NCI-H446 (cell line): ENCODE measurements around the gene WNT16.

Experiments used
- DNase-seq, 2 experiments: peaks; one replicate each; lab custom pipeline; 2025; lab: John Stamatoyannopoulos, UW

Gene WNT16

DNA sequence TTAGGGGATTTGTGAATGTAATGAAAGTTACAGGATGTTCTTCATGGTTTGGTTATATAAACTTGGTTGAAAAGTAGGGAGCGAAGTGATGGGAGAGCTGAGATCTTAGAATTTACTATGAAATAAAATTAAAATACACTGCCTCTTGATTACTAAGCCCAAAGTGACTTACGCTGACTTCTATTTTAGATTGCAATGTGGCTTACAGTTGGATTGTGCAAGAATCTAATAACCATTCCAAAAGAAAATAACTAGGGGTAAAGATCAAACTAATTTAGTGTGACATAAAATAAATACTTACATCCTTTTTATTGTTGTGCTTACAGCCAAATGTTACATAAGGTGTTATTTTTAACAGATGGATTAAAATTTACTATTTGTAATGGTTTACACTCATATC is 15.3 kb downstream of the WNT16 start:
- DNase-seq: no peak

- no peak for DNase-seq
These were observed 15.7 kb downstream of the WNT16 start for GRCh38 chr7:121344497-121344896.

GRCh38 chr7:121351682-121352081 is 22.9 kb downstream of the WNT16 start:
- no peak for DNase-seq

GRCh38 chr7:121352323-121352722 is 23.5 kb downstream of the WNT16 start:
- no peak for DNase-seq

- DNase-seq: no peak
These were observed 26.8 kb downstream of the WNT16 start for GRCh38 chr7:121355574-121355973.

DNA sequence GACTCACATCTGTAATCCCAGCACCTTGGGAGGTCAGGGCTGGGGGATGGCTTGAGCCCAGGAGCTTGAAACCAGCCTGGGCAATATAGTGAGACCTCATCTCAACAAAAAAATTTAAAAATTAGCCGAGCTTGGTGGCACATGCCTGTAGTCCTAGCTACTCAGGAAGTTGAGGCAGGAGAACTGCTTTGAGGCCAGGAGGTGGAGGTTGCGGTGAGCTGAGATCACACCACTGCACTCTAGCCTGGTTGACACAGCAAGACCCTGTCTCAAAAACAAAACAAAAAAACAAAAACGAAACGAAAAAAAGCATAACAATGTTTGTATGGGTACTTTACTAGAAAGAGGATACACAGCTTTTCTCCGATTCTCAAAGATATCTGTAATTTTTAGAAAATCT is 31.8 kb downstream of the WNT16 start:
- DNase-seq: no peak

- peak; percentile 22 to 33 for DNase-seq
These were observed 38.1 kb downstream of the WNT16 start for GRCh38 chr7:121366852-121367431.

DNA sequence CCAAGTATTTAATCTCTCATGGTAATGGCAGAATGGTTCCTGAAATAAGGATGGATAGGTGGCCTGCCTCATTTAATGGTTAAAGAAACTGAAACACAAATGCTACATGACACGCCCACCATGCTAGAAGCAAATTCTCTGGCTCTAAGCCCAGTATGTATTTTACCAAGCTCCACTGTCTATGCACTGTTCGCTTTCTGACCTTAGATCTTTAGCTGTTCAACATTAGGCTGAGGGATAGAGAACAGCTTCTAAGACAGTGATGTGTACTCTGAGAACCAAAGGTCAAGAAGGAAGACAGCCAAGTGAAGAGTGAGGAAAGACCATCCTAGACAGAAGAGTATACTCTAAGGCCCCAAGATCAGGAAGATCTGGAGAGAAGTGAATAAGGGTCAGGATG is 40.7 kb downstream of the WNT16 start:
- DNase-seq: no peak

DNA sequence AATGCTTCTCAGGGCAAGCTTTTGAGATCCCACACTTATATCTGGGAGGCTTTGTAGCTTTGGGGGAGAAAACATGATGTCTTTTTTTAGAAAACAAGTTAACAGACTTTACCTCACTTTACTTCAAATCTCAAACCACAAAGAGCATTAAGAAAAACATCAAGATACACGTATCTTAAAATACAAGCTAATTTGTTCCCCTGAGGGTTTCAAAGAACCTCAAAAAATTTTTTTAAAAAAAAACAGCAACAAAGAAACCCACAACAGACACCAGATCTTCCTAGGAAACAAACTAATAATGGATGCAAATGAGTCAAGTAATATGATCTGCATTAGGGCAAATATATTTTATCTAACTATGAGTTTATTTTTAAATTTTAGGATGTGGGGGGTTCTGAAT is 42.6 kb downstream of the WNT16 start:
- DNase-seq: no peak

DNA sequence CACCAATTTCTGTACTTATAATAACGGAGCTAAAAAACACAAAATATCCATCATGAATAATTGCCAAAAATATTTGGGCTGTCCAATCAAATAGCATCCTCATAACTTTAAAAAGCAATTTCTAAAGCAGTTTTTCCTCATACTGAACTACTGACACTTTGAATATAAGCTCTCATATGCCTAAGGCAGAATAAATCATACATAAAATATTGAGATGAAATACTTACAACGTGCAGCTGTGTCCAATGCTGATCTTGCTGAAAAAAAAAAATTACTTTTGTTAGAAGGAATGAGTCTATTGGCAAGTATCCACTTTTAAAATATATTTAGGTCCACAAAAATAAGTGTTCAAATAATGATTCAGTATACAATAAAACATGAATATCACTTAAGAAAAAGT is 43.1 kb downstream of the WNT16 start:
- DNase-seq: no peak

GRCh38 chr7:121372376-121373010 is 43.7 kb downstream of the WNT16 start:
- no peak for DNase-seq

GRCh38 chr7:121373177-121373576 is 44.4 kb downstream of the WNT16 start:
- DNase-seq: no peak

DNA sequence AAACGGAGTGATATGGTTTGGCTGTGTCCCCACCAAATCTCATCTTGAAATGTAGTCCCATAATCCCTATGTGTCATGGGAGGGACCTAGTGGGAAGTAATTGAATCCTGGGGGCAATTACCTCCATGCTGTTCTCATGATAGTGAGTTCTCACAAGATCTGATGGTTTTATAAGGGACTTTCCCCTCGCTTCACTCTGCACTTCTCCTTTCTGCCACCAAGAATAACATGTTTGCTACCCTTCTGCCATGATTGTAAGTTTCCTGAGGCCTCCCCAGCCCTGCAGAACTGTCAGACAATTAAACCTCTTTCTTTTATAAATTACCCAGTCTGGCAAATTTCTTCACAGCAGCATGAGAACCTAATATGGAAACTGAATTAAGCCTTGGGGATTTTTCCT is 48.2 kb downstream of the WNT16 start:
- DNase-seq: no peak

DNA sequence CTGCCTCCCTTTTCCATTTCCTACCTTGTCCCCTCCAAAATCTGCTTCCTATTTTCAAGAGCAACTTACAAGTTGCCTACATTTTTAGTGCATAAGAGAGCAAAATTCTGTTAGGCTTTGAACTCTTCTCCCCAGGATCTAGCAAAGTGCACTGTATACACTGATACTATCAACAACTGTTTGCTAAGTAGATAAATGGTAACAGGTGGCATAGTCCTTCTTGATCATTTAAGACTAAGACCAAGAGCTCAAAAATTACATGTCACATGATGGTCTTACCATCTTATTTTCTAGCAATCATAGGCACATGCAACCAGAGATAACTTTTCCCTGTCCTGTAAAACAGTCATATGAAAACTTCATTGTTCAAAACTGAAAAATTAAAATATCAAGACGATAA is 51.1 kb downstream of the WNT16 start:
- DNase-seq: no peak

- no peak for DNase-seq
These were observed 53.7 kb downstream of the WNT16 start for GRCh38 chr7:121382473-121382872.

- DNase-seq: no peak
These were observed 54.6 kb downstream of the WNT16 start for GRCh38 chr7:121383235-121383910.

DNA sequence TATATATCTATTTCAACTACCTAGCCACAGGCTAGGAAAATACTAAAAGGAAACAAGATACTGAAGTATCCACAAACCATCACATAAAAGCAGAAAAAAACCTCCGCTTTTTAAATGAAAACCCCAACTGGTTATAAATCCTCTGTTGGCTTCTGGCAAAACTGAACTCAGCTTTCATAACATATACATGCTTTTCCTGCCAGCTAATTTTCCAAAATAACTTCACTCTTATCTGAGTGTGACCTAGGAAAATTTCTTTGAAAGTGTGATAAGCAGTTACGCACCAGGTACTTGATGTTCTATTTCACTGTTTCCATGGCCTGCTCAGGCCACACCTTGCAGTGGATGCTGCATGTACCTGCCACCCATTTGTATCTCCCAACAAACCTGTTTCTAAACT is 55.5 kb downstream of the WNT16 start:
- DNase-seq: no peak

- DNase-seq: no peak
These were observed 56.4 kb downstream of the WNT16 start for GRCh38 chr7:121385056-121385799.

GRCh38 chr7:121385800-121386179 is 57.0 kb downstream of the WNT16 start:
- DNase-seq: peak; percentile 14 to 15

DNA sequence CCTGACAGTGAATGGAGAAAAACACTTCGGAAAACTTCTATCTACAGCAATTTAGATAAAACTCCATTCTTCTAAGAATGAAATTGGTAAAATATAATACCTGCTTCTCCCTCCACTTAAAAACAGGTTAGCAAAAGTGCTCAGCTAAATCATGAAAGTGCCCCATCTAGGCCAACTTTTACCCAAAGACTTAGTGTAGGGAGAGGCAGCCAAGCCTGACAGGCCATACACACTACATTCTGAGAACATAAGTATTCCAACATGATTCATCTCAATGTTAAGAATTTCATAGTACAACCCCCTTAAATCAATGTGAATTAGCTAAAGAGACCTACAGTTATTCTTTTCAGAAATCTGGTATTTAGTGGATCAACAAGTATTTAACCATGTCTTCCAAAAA is 60.1 kb downstream of the WNT16 start:
- DNase-seq: no peak

GRCh38 chr7:121390109-121390508 is 61.3 kb downstream of the WNT16 start:
- no peak for DNase-seq

DNA sequence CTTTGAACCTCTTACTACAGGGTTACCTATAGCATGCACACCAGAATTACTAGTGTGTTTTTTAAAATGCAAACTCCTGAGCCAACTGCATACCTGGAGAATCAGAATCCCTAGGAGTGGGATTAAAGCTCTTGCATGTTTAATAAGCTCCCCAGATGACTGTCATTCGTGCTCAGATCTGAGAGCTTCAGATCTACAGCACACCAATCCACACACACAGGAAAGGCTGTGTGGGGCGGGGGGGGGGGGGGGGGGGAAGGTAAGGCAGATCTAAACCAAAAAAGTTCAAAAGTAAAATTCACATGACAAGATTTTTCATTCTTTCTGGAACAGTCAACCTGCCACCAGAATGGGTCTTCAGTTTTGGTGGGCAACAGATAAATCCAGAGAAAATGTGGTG is 61.8 kb downstream of the WNT16 start:
- no peak for DNase-seq
